ENCODE results near the gene LPCAT1. TPM values are rescaled to one million over a fixed set of nuclear protein-coding genes. Genes with fewer than 3 reads are reported as not detected.

The LPCAT1 gene
- total and polyA plus RNA-seq, 10 of the 15 experiments (the other 5 are each of a cell fraction or from before 2014, with no cell fraction given), result 2.3 to 109 (median 72.7) TPM

DNA sequence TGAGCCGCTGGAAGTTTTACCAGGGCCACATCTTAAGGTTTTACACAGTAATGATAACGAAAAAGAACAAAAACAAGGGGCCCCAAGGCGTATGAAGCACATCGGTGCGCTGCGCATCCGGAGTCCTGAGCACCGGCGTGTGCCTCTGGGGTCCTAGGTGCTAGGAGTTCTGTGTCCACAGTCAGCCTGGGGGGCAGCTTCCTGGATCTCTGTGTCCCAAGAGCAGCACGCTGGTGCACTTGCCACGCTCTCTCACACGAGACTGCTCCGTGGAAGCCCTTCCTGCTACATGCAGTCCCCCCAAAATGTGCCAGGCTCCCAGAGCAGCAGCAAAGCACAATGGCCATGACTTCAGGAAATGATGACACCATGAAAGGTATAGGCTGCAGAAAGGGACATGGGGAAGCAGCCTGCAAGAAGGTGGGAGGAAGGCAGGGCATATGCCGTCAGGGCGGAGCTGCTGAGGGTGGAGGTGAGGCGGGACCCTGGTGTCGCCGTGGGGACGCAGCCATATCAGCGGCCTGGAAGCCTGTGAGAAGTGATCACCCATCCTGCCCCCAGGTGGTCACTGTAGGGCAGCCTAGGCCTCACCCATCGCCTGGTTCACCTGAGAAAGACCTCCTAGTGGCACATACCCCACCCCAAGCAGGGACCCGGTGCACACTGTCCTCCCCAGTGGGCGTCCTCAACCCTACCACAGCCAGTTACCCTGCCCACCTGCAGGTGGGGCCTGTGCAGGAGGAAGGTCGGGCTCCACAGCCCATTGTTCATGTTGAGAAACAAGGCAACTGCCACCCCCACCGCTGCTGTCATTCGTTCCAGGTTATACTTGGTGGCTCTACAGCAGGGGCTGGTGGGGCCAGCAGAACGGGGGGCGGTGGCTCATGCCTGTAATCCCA, 54.9 kb downstream of the LPCAT1 start:
- Histone ChIP-seq H3K4me2 (ENCODE audit: control insufficient read depth, insufficient read depth) (no peak overlapping the region), H3K4me1 (ENCODE audit: control insufficient read depth, insufficient read depth, low read length) (no peaks in the 10 kb centered on the region), H3K9me3 (replicated peaks; ENCODE audit: control insufficient read depth, insufficient read depth, low read length) (no peaks in the 10 kb centered on the region; the same call in 2 of the 3 replicates), H3K79me2 (ENCODE audit: control insufficient read depth, insufficient read depth, low read length) (no peaks in the 10 kb centered on the region), H3K4me3 (no peak overlapping the region), H2AFZ (ENCODE audit: control insufficient read depth, low read depth, low read length) (no peak overlapping the region), H4K20me1 (ENCODE audit: control insufficient read depth, insufficient read depth) (no peaks in the 10 kb centered on the region), H3K36me3 (ENCODE audit: control insufficient read depth in 2 of 2, insufficient read depth in 2 of 2, low read length in 1 of 2) (peaks cover 20 to 59% of the 10 kb centered on the region in 2 experiments), H3K9ac (ENCODE audit: control insufficient read depth, insufficient read depth, low read length) (no peak overlapping the region), H3K27ac (ENCODE audit: control insufficient read depth, insufficient read depth) (no peak overlapping the region), H3K27me3 (replicated peaks in 1 of 2; ENCODE audit: control insufficient read depth in 2 of 2, insufficient read depth in 2 of 2, low read length in 1 of 2) (no peaks in the 10 kb centered on the region)
- no peak for TF ChIP-seq MTA3 (IDR thresholded peaks at IDR 0.05; ENCODE audit: borderline replicate concordance, low read length)
- TF ChIP-seq, protein P1, sequence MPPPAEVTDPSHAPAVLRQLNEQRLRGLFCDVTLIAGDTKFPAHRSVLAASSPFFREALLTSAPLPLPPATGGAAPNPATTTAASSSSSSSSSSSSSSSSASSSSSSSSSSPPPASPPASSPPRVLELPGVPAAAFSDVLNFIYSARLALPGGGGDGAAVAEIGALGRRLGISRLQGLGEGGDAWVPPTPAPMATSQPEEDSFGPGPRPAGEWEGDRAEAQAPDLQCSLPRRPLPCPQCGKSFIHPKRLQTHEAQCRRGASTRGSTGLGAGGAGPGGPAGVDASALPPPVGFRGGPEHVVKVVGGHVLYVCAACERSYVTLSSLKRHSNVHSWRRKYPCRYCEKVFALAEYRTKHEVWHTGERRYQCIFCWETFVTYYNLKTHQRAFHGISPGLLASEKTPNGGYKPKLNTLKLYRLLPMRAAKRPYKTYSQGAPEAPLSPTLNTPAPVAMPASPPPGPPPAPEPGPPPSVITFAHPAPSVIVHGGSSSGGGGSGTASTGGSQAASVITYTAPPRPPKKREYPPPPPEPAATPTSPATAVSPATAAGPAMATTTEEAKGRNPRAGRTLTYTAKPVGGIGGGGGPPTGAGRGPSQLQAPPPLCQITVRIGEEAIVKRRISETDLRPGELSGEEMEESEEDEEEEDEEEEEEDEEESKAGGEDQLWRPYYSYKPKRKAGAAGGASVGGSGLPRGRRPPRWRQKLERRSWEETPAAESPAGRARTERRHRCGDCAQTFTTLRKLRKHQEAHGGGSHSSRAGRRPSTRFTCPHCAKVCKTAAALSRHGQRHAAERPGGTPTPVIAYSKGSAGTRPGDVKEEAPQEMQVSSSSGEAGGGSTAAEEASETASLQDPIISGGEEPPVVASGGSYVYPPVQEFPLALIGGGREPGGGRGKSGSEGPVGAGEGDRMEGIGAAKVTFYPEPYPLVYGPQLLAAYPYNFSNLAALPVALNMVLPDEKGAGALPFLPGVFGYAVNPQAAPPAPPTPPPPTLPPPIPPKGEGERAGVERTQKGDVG (CRISPR knock-in tag; IDR thresholded peaks at IDR 0.05), result no peak
- no peak for TF ChIP-seq EP300 (IDR thresholded peaks at IDR 0.05; ENCODE audit: borderline replicate concordance in 1 of 2, control insufficient read depth in 1 of 2, low read depth in 2 of 2, low read length in 2 of 2)
- peak; percentile 17; the same call in 1 of the 2 replicates for TF ChIP-seq POLR2A (IDR thresholded peaks at IDR 0.05; ENCODE audit: low read depth, low read length)
- peak; percentile 18; the same call in 1 of the 2 replicates for TF ChIP-seq POLR2AphosphoS2 (IDR thresholded peaks at IDR 0.05; ENCODE audit: low read depth, low read length)
- ChIA-PET POLR2A (no interaction called here), RAD21 (ENCODE audit: unreplicated experiment) (interaction anchor here (0.9 to 1.0 kb wide), 2 partner anchors 16 to 29 kb away, joined by 3 read pairs; no protein-coding TSS in a partner anchor), CTCF (interaction anchor here (0.7 to 1.4 kb wide), 2 partner anchors 125 to 176 kb away, joined by 3 to 5 read pairs; no protein-coding TSS in a partner anchor), SMC1A (ENCODE audit: uncharacterized antibody, unreplicated experiment) (interaction anchor here (0.6 to 1.8 kb wide), 2 partner anchors 10 to 16 kb away, joined by 3 to 7 read pairs; no protein-coding TSS in a partner anchor)
- no peak for ATAC-seq
- no TSS peak for BruUV-seq (replicated peaks)
- in situ Hi-C loops (cut with MboI) (no loop called here), intact Hi-C loops (cut with micrococcal nuclease; ENCODE audit: unreplicated experiment) (no loop called here)
- 93% methylated on average over 26 of the region's 28 CpGs for WGBS (ENCODE audit: insufficient coverage, insufficient replicate concordance, low lambda C conversion rate, missing lambda C conversion rate)
- no peak for DNase-seq (ENCODE audit: low read depth, low spot score)
- no peak for FAIRE-seq
